Activated naive CD8-positive, alpha-beta T cell treated with anti-CD3 and anti-CD28 coated beads, Interleukin-2, amount 50 U/mL, for 16 hours (primary cell): Measurements from ENCODE around the gene ZNF724.
"Not testable (repeated sequence)": the region's sequence is repeated elsewhere in the genome, so short reads cannot be mapped to it uniquely, and the experiment has no call there.

Experiments used
- DNase-seq: peaks from one replicate; pipeline ENCODE4 v3.0.0-alpha.2; 2020; ENCODE audit warnings: low read depth, low spot score

ZNF724 gene

GRCh38 chr19:23249911-23250649, at the start of gene ZNF724:
Gene ZNF724 (minus strand): TSS chr19:23250394. CDS start chr19:23250242, 152 bp downstream.
- peak; percentile 76 for DNase-seq

GRCh38 chr19:23294141-23294540, 43.9 kb upstream of the ZNF724 start:
- DNase-seq = no peak

DNA sequence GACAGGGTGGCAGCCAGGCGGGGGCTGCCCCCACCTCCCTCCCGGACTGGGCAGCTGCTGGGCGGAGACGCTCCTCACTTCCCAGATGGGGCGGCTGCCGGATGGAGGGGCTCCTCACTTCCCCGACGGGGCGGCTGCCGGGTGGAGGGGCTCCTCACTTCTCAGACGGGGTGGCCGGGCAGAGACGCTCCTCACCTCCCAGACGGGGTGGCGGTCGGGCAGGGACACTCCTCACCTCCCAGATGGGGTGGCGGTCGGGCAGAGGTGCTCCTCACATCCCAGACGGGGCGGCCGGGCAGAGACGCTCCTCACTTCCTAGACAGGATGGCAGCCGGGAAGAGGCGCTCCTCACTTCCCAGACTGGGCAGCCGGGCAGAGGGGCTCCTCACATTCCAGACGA, 39.8 kb upstream of the ZNF724 start:
- not testable (repeated sequence) for DNase-seq

DNA sequence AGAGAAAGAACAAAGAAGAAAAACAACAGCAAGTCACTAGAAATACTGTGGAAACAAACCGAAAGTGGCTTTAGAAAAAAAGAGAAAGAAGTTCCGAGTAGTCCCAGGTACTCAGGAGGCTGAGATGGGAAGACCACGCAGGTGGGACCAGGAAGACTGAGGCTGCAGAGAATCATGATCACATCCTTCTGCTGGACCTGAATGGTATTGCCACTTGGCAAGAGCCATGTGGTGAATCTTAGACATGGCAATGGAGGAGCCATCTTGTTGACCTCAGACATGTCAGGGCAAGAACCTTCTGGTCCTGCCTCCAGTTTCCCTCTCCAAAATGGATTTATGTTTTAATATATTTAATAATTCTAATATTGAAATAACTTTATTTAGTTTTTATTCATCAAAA, 37.4 kb upstream of the ZNF724 start:
- DNase-seq = no peak

DNA sequence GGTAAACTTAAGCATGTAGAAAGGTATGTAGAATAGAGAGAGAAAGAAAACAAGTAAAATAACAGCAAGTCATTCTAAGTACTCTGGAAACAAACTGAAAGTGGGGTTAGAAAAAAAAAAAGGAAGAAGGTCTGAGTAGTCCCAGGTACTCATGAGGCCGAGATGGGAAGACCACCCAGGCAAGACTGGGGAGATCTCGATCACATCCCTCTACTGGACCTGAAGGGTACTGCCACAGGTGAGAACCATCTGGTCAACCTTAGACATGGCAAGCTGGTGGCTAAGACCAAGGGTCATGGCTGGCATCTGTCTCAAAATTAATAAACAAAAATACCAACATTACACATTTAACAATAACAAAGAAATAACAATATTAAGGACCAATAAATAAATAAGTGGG, 36.3 kb upstream of the ZNF724 start:
- DNase-seq = no peak

DNA sequence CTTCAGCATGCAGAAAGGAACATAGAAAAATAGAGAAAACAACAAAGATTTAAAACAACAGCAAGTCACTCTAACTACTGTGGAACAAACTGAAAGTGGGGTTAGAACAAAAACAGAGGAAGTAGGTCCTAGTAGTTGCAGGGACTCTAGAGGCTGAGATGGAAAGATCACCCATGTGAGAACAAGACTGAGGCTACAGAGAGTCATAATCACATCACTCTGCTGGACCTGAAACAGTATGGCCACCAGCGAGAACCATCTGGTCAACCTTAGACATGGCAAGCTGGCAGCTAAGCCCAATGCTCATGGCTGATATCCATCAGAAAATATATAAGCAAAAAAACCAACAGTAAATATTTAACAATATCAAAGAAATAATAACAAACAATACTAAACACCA, 35.8 kb upstream of the ZNF724 start:
- DNase-seq = no peak

DNA sequence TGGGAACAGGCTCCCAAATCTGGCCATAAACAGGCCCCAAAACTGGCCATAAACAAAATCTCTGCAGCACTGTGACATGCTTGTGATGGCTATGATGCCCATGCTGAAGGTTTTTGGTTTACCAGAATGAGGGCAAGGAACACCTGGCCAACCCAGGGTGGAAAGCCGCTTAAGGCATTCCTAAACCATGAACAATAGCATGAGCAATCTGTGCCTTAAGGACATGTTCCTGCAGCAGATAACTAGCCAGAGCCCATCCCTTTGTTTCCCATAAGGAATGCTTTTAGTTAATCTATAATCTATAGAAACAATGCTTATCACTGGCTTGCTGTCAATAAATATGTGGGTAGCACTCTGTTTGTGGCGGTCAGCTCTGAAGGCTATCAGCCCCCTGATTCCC, 35.1 kb upstream of the ZNF724 start:
- not testable (repeated sequence) for DNase-seq

DNA sequence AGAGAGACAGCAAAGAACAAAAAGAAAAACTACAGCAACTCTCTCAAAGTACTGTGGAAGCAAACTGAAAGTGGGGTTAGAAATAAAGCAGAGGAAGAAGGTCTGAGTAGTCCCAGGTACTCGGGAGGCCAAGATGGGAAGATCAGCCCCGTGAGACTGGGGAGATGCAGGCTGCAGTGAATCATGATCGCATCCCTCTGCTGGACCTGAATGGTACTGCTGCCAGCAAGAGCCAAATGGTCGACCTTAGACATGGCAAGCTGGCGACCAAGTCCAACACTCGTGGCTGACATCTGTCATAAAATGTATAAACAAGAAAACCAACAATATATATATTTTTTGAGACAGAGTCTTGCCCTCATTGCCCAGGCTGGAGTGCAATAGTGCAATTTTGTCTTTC, 33.7 kb upstream of the ZNF724 start:
- peak; percentile 27 for DNase-seq

DNA sequence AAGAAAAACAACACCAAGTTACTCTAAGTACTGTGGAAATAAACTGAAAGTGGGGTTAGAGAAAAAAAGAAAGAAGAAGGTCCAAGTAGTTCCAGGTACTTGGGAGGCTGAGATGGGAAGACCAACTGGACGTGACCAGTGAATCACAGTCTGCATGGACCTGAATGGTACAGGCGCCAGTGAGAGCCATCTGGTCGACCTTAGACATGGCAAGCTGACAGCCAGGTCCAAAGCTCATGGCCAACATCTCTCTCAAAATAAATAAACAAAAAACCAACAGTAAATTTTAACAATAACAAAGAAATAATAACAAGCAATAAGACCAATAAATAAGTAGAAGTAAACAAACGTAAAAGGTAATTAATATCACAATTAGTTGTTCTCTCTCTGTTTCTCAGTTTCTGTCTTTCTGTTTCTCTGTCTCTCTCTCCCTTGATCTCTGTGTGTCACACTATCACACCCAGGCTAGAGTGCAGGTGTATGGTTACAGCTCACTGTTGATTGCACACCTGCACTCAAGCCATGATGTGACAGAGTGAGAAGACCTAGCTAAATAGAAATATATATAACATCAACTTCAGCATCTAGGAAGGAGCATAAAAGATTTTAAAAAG, 31.6 kb upstream of the ZNF724 start:
- no peak for DNase-seq

GRCh38 chr19:23278118-23278517, 27.9 kb upstream of the ZNF724 start:
- not testable (repeated sequence) for DNase-seq

DNA sequence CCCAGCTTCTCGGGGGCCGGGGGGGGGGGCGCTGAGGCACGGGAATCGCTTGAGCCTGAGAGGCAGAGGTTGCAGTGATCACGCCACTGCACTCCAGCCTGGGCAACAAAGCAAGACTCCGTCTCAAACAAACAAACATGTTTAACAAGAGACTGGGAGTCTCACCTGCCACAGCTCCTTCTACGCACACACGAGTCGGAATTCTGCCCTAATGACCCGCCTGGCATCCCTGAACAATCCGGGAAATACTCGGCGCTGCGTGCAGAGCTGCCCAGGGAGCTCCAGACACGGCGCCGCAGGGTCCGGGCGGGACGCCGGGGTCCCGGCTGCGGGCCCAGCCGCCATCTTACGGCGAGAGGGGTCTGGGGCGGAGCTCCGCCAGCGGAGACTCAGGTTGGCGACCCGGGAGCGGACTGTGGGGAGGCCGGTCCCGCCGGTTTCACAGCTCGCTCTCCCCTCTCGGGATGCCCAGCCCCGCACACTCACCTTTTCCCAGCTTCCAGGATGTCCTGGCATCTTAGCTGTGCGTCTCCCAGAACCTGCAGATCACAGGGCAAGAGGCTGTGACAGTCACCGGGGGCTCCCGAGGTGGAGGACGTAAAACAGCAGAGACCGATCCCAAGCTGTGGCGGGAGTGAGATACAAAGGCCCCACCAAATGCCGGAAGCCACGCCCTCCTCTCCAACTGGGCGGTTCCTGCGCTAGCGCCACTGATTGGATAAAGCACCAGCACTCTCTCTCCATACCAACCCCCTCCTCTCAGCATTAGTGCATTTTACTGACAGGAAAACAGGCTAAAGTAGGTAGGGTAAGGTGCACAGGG, 23.6 kb upstream of the ZNF724 start:
- peak; percentile 88 for DNase-seq

- no peak for DNase-seq
Observed at GRCh38 chr19:23273022-23273589, 22.9 kb upstream of the ZNF724 start.

DNA sequence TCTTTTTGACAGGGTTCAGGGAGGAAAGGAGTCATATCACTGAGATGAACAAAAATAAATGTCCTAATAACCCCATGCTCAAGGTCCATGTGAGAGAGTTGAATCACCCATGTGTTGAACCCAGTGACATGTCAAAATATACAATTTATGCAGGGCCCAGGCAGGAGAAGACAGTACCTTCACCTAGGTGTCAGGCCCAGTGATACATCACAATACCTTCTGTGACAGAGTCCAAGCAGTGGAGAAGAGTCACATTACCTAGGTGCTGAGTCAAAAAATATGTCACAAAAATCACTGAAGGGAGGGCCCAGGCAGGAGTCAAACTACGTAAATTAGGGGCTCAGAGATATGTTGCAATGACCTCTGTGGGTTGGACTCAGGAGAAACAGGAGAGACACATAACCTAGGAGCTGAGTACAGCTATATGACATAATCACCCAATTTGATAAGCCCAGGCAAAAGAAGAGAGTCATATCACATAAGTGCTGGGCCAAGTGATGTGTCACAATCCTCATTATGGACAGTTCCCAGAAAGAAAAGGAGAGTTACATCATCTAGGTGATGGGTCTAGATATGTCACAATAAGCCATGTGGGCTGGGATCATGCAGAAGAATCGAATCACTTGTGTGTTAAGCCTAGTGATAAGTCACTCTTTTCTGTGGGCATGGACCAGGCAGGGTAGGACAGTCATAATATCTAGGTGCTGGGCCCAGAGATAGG, 13.8 kb upstream of the ZNF724 start:
- no peak for DNase-seq

DNA sequence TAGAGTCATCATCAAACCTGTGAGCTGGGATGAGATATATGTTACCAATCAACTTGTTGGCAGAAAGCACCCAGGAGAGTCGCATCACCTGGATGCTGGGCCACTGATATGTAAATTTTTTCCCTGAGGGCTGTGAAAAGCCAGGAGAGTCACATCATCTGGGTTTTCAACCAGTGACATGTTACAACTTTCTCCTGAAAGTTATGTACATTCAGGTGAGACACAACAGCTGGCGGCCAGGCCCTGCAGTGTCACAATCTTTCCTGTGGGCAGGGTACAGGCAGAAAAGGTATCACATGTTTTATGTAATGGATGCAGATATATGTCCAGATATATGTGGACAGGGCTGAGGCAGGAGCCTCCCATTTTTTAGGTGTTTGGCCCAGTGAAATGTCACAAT, 13.2 kb upstream of the ZNF724 start:
- DNase-seq = no peak

DNA sequence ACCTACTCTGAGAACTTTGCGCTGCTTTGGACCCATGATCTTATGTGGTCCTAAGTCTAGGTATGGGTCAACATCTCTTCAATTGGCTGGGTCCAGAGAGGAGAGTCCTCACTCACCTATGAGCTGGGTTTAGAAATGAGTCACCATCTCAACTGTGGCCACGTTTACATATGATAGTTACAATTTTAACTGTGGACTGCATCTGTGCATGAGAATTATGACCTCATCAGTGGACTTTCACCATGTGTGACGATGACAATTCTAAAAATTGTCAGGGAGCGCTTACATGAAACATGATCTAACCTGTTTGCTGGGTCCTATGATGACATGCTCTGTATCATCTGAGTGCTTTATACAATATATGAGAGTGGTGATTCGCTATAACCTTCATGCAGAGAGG, 12.7 kb upstream of the ZNF724 start:
- DNase-seq = no peak

DNA sequence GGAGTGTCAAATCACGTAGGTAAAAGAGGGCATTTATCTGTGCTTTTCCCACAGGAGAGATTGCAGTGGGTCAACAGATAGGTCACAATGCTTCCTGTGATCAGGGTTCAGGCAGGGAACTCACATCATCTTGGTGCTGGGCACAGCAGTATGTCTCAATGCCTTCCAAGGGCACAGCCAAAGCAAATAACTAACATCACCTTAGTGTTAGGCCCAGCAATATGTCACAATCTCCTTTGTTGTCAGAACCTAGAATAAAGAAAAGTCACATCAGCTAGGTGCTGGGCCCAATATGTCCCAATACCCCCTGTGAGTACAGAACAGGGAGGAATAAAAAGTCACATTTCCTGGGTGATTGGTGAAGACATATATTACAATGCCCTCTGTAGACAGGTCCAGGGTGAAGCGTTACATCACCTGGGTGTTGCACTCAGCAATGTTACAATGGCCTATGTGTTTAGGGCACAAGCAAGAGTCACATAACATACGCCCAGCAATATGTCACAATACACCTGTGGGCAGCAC, 11.4 kb upstream of the ZNF724 start:
- DNase-seq = no peak

DNA sequence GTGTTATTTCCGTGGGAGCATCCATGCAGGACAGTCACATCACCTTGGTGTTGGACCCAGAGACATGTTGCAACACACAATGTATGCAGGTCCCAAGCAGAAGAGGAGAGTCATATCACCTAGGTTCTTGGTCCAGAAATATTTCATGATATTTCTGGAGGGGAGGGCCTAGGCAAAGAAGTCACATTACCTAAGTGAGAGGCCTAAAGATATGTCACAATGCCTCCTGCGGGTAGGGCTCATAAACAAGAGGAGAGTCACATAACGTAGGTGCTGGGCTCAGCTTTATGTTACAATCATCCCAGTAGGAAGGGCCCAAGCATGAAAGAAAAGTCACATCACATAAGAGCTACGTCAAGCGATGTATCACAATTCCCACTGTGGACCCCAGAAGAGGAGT, 10.8 kb upstream of the ZNF724 start:
- no peak for DNase-seq

DNA sequence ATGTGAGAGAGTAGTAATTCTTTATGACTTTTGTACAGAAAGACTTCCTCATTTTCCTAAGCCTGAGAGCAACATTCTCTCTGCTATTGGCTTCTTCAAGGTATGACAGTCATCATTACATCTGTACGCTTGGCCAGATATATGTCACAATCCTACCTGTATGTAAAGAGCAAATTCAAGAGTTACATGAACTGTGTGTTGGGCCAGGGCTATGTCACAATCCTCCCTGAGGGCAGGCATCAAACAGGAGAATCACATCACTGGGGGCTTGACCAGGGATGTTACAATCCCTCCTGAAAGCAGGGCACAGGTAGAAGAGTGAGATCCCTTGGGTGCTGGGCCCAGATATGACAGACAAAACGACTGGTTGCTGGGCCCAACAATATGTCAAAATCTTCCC, 9.8 kb upstream of the ZNF724 start:
- DNase-seq = no peak

DNA sequence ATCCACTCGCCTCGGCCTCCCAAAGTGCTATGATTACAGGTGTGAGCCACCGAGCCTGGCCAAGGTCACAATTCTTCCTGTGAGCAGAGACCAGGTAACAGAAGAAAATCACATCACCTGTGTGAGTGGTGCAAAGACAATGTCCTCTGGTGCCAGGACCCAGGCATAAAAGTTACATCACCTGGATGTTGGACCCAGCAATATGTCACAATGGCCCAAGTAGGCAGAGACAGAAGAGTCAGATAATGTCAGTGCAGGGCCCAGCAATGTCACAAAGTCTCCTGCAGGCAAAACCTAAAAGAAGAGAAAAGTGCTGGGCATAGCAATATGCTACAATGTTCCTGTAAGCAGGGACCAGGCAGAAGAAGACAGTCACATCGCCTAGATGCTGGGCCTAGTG, 5.5 kb upstream of the ZNF724 start:
- DNase-seq = no peak

DNA sequence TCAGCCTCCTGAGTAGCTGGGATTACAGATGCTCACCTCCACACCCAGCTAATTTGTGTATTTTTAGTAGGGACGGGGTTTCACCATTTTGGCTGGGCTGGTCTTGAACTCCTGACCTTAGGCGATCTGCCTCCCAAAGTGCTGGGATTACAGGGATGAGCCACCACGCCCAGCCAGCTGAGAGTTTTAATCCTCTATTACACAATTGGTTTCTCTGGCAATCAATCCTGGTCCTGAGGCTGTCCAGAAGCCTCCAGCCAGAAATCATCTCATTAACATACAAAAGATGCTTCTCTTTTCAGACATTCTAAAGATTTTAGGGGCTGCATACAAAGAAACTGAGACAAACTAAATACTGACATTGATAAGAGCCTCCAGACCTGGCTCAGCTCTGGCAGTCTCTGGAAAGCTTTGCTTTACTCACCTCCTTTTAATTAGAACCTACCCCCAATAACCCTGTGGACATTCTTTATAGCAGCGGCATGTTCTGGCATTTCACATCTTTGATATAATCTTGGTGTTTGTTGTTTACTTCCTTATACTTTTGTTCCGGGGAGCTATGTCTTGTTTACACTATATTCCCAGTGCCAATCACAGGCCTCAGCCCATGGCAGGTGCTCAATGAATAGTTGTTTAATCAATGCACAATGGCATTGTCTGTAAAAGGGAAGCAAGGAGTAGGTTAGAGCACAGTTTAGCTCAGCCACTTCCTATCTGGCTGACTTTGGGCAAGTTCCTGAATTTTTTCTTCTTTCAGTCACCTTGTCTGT, 4.1 kb upstream of the ZNF724 start:
- DNase-seq = no peak

DNA sequence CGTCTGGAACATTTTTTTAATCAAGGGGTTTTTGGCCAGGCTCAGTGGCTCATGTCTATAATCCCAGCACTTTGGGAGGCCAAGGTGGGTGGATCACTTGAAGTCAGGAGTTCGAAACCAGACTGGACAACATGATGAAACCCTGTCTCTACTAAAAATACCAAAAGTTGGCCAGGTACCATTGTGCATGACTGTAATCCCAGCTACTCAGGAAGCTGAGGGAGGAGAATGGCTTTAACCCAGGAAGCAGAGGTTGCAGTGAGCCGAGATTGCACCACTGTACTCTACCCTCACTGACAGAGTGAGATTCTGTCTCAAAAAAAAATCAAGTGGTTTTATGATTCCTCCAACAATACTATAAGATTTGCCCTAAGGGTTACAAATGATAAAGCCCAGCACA, 3.1 kb upstream of the ZNF724 start:
- not testable (repeated sequence) for DNase-seq
